GM10847 (cell line): ENCODE data around the gene AHSA1.
A peak's percentile ranks its signal among the peaks of the same experiment; 100 is the strongest.

Source experiments
- POLR2A ChIP-seq: IDR thresholded peaks from 2 replicates; pipeline ENCODE4 v1.6.1; 2011; ENCODE audit not compliant: insufficient read length; ENCODE audit errors: extremely low read depth

Gene AHSA1

GRCh38 chr14:77457522-77458248 lies at the start of gene AHSA1, which contains the start of gene VIPAS39:
TSS of gene AHSA1 (plus strand) at chr14:77458093. CDS start at chr14:77458190, 97 bp downstream.
TSS of gene VIPAS39 (minus strand) at chr14:77457601. CDS start at chr14:77454102, 3,499 bp downstream.
- TF ChIP-seq POLR2A: peak; percentile 91

DNA sequence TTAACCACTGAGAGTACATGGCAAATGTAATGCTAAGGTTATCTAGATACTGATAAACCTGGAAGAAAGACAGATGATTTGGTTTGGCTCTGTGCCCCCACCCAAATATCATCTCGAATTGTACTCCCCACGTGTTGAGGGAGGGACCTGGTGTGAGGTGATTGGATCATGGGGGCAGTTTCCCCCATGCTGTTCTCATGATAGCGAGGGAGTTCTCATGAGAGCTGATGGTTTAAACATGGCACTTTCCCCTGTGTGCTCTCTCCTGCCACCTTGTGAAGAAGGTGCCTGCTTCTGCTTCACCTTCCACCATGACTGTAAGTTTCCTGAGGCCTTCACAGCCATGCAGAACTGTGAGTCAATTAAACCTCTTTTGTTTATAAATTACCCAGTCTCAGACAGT lies 48.8 kb upstream of the AHSA1 start:
- no peak for TF ChIP-seq POLR2A

DNA sequence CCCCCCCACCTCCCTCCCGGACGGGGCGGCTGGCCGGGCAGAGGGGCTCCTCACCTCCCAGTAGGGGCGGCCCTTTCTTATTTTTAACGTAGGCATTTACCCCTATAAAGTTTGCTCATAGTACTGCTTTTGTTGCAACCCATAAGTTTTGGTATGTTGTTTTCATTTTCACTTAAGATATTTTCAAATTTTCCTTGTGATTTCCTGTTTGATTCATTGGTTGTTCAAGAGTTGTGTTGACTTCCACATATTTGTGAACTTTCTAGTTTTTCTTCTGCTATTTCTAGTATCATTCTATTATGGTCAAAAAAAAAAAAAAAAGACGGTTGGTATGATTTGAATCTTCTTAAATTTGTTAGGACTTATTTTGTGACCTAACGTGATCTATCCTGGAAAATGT lies 41.1 kb upstream of the AHSA1 start:
- TF ChIP-seq POLR2A: no peak

DNA sequence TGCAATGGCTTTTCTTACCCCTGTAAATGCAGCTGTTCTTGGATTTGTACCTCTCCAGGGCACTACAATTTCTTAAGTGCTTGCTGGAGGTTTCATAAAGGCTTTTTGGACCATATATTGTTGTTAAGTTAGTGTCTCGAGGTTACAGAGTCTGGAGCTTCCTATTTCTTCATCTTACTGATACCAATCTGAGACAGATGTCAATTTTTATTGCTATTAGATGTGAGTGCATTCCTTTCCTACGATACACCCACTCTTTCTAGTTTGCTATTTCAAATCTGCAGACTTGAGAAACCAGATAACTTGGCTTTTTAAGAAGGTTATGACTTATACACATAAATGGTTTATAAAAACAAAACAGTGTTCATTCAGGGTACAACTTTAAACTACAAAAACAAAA lies 36.7 kb upstream of the AHSA1 start:
- no peak for TF ChIP-seq POLR2A

DNA sequence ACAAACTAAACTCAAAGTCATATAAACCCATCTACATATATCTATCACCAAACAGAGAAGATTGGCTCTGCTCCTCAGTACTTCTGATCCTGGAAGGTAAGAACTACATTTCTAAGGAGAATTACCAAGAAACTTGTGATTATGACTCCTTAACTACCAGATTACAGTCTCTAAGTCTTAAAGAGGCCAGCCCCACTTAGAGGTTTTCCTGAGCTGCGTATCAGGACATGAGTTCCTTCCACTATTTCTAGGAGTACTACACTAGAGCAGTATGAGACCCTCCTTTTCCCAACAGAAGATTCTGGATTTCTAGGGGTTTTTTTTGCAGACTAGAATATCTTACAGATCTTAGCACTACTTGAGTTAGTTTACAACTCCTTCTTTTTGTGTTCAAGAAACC lies 34.5 kb upstream of the AHSA1 start, which contains the start of gene NOXRED1:
Gene NOXRED1 (minus strand): TSS at position 101 of the 400 bp plus-strand sequence. CDS start 634 bp downstream, outside the sequence.
- no peak for TF ChIP-seq POLR2A

DNA sequence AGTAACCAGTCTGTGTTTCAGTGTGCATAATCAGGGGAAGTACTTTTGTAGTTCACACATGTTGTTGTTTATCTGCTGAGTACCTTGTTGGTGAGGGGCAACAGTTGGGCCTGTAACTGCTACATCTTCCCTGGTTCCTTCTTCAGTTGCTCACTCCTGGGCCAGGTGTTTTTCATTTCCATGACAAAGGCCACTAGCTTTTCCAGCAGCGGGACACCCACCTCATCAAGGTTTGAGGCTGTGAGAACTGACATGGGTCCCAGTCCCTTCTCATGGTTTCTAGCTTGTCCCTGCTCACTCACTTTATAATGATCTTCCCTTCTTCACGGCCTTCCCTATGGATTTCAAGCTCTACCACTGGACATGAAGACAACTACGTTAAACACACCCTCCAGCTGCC lies 33.0 kb upstream of the AHSA1 start:
- no peak for TF ChIP-seq POLR2A

DNA sequence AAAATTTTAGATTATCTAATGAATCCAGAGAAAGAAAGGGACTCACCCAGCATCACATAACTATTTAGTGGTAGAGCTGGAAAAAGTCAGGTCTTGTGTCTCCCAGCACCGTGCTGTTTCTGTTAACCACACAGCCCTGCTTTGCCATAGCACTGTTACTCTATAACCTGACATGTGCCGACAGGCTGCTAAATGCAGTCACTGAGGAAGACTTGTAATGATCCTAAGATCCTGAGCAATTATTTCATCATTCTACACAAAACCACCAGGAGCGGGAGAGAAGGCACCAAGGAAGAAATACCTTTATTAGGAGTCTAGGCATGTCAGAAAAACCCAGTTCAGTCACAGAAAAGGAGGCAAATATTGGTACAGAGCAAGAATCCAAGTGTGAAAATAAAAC lies 31.5 kb upstream of the AHSA1 start:
- TF ChIP-seq POLR2A: no peak

- TF ChIP-seq POLR2A: no peak
Observed at GRCh38 chr14:77436042-77436441, 21.9 kb upstream of the AHSA1 start.

- no peak for TF ChIP-seq POLR2A
Observed at GRCh38 chr14:77438596-77438995, 19.3 kb upstream of the AHSA1 start.

DNA sequence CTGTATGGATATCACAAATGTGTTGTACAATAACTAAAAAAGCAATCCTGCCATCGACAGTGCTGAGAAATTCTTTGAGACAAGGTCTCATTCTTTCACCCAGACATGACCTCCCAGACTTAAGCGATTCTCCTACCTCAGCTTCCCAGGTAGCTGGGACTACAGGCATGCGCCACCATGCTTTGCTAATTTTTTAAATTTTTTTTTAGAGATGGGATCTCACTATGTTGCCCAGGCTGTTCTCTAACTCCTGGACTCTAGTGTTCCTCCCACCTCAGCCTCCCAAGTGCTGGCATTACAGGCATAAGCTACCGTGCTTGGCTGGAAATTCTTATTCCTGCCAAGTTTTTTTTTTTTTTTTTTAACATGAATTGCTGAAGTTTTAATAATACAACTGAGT lies 18.0 kb upstream of the AHSA1 start:
- TF ChIP-seq POLR2A: no peak

DNA sequence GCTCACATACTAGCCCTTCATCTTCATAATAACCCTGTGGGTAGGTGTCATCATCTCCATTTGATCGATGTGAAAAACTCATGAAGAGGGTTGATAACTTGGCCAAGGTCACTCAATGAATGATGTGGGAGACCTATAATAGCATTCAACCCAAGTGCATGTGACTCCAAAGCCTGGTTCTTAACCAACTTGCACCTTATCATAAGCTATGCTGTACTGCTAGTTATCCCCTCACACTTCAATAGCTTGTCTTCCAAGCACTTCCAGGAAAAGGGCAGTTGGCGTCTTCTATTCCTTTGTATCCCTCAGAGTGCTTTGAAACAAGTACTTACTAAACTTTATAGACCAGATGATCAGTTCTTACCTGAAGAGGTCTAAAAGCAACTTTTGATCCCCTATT lies 15.7 kb upstream of the AHSA1 start:
- TF ChIP-seq POLR2A: no peak

DNA sequence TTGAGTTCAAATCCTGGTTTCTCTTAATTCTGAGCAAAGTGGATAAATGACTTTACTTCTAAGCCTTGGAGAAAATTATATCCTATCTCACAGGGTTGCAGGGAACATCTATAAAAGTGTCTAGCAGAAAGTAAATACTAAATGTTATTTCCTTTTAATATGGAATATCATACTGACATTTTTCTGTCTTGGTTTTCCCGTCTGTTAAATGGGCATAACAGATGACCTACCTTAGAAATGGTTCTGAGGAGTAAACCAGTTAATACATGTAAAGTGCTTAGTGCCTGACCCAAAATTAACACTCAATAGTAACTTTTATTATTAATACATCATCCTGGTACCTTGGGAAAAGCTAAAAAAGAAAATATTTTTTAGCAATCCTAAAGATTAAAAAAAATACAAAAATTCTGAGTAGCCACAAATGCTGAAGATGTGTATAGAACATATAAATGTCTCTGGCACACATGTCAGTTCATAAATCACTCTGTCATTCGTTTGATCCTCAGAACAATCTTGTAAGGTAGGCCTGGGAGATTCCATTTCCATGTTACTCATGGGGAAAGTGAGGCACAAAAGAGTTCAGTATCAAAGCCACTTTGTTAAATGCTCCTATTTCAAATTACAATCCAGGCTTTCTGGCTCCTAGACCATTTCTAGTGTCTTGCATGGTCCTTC lies 1.8 kb upstream of the AHSA1 start:
- no peak for TF ChIP-seq POLR2A

GRCh38 chr14:77457115-77457521 lies 775 bp upstream of the AHSA1 start:
- no peak for TF ChIP-seq POLR2A

- no peak for TF ChIP-seq POLR2A
Observed at GRCh38 chr14:77458249-77458950, 507 bp downstream of the AHSA1 start.

DNA sequence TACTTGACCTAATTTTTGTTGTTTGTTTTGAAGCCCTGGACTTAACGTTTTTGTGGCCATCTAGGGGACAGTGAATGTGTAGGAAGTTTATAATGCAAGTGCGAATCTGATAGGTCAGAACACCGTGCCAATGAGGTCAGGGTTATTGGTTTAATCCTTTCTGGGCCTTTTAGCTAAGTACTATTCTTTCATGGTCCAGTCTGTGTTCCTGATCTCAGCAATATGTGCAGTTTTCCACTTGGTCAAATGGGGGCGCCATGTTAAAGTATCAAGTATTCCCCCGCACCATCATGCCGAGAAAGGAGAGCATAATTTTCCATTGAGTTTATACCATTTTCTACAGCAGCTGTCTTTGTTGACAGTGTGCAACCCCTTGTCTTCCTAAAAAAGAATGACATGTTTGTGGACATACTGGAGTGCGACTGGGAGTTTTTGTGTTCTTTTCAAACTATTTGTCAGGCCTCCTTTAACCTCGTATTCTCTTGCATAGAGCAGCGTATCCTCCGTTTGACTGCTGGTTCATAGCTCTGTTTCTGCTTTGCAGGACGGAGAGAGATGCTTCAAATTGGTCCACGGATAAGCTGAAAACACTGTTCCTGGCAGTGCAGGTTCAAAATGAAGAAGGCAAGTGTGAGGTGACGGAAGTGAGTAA lies 1.3 kb downstream of the AHSA1 start:
- no peak for TF ChIP-seq POLR2A
